Suprapubic skin (tissue), 4 donors: ENCODE measurements around the gene SPINDOC. TPM values are rescaled to one million over a fixed set of nuclear protein-coding genes. Genes with fewer than 3 reads are reported as not detected.

Experiments used
- DNase-seq, 2 donors: peaks; one replicate each; pipeline ENCODE4 v3.0.0-alpha.2; 2019; ENCODE audit warnings: low spot score in 2 of 2
- H3K27ac ChIP-seq: fragments of 200-600 bp; sonication (generic); one replicate; pipeline ENCODE4 v1.5.1; 2019
- H3K27me3 ChIP-seq: fragments of 200-600 bp; sonication (generic); one replicate; pipeline ENCODE4 v1.5.1; 2019
- H3K36me3 ChIP-seq: fragments of 200-600 bp; sonication (generic); one replicate; pipeline ENCODE4 v1.5.1; 2019
- H3K4me1 ChIP-seq: fragments of 200-600 bp; sonication (generic); one replicate; pipeline ENCODE4 v1.5.1; 2019
- H3K4me3 ChIP-seq: fragments of 200-600 bp; sonication (generic); one replicate; pipeline ENCODE4 v1.5.1; 2019; ENCODE audit warnings: mild to moderate bottlenecking
- H3K9me3 ChIP-seq: fragments of 200-600 bp; sonication (generic); one replicate; pipeline ENCODE4 v1.5.1; 2019
- EP300 ChIP-seq: sonication (generic); formaldehyde crosslinking; IDR thresholded peaks from one replicate; pipeline ENCODE4 v1.6.1; 2017; ENCODE audit warnings: antibody characterized with exemption
- POLR2A ChIP-seq, 2 donors: fragments of 450-650 bp; IDR thresholded peaks; one replicate each; pipeline ENCODE4 v1.6.1; 2017; ENCODE audit warnings: antibody characterized with exemption in 2 of 2, mild to moderate bottlenecking in 2 of 2, moderate library complexity in 2 of 2
- POLR2AphosphoS5 ChIP-seq, 3 donors: sonication (generic); formaldehyde crosslinking; IDR thresholded peaks; one replicate each; pipeline ENCODE4 v1.6.1; 2017; ENCODE audit warnings: antibody characterized with exemption in 3 of 3
- WGBS: methylation state at CpG from one replicate; pipeline ENCODE4 v1.1.5; 2018; 5-methylcytosine and 5-hydroxymethylcytosine counted together
- total RNA-seq, 4 donors: library from RNA; depleted of rRNA; stranded (reverse); fragments of >200 nt; gene quantifications; one replicate each; pipeline ENCODE4 v1.1.0, GENCODE V29; 2016
- TF ChIP-seq, protein P1 (sequence below), 2 donors: fragments of 200-600 bp in 1 of 2; fragments of 450-650 bp in 1 of 2; sonication (generic) in 1 of 2; IDR thresholded peaks; one replicate each; pipeline ENCODE4 v1.5.1; 2016 to 2019; ENCODE audit warnings: antibody characterized with exemption in 2 of 2, mild to moderate bottlenecking in 1 of 2, moderate library complexity in 1 of 2

The SPINDOC gene
- total RNA-seq, 4 donors from 2014 or later = 3.9 to 9.4 (median 6.3) TPM

DNA sequence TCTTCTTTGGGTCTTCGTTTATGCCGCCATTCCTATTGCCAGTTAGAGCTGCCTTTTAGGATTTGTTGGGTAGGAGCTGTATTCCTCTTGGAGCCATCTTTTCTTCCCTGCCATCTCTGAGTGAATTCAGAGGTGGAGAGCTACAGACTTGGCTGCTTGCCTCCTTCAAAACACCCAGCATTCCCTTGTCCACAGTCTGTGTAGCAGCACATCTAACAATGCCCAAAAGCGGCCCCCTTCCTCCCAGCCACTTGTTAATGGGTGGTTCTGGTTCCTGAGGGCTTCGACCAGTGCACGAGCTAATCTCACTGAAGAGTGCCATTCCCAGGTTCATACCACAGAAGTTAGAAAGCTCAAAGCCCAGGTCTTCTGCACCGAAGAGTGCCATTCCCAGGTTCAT, 63.4 kb downstream of the SPINDOC start:
- no peak for DNase-seq
- 93% methylated on average over 6 of the region's 6 CpGs for WGBS
- Histone ChIP-seq H3K27ac (no peak overlapping the region), H3K4me3 (no peak overlapping the region), H3K9me3 (no peaks in the 10 kb centered on the region), H3K4me1 (peaks cover 72% of the 10 kb centered on the region), H3K27me3 (no peaks in the 10 kb centered on the region), H3K36me3 (peaks cover 4% of the 10 kb centered on the region)
- no peak for TF ChIP-seq POLR2AphosphoS5 (IDR thresholded peaks at IDR 0.05)
- no peak for TF ChIP-seq EP300
- TF ChIP-seq POLR2A (IDR thresholded peaks at IDR 0.05) = no peak
- TF ChIP-seq, protein P1, sequence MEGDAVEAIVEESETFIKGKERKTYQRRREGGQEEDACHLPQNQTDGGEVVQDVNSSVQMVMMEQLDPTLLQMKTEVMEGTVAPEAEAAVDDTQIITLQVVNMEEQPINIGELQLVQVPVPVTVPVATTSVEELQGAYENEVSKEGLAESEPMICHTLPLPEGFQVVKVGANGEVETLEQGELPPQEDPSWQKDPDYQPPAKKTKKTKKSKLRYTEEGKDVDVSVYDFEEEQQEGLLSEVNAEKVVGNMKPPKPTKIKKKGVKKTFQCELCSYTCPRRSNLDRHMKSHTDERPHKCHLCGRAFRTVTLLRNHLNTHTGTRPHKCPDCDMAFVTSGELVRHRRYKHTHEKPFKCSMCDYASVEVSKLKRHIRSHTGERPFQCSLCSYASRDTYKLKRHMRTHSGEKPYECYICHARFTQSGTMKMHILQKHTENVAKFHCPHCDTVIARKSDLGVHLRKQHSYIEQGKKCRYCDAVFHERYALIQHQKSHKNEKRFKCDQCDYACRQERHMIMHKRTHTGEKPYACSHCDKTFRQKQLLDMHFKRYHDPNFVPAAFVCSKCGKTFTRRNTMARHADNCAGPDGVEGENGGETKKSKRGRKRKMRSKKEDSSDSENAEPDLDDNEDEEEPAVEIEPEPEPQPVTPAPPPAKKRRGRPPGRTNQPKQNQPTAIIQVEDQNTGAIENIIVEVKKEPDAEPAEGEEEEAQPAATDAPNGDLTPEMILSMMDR (IDR thresholded peaks at IDR 0.05) = no peak

Other genes starting within 250 kb of the SPINDOC start
- 10 to 100 TPM in 3 of 4 donors, 1 to 10 TPM in 1; 7.1 to 14.2 (median 10.2) TPM for gene PLAAT3, start 199.0 kb upstream of the SPINDOC start, total RNA-seq
- gene ATL3, start 142.1 kb upstream of the SPINDOC start, total RNA-seq = 10 to 100 TPM; 72.2 to 89.0 (median 80.9) TPM
- 100 to 1,000 TPM; 161 to 221 (median 193) TPM for gene RTN3, start 132.0 kb upstream of the SPINDOC start, total RNA-seq
- 1 to 10 TPM; 3.3 to 5.0 (median 4.8) TPM for gene ZFTA, start 44.7 kb upstream of the SPINDOC start, total RNA-seq
- 10 to 100 TPM; 66.3 to 78.7 (median 71.8) TPM for gene MARK2, start 25.7 kb downstream of the SPINDOC start, total RNA-seq
- under 1 TPM in 2 of 4 donors, not detected in 2; 0.21 to 0.34 TPM for gene RCOR2, start 103.7 kb downstream of the SPINDOC start, total RNA-seq
- 10 to 100 TPM in 1 of 4 donors, 1 to 10 TPM in 3; 5.4 to 19.2 (median 8.2) TPM for gene NAA40, start 125.5 kb downstream of the SPINDOC start, total RNA-seq
- 100 to 1,000 TPM; 352 to 718 (median 708) TPM for gene COX8A, start 161.2 kb downstream of the SPINDOC start, total RNA-seq
- 100 to 1,000 TPM in 1 of 4 donors, 10 to 100 TPM in 3; 78.4 to 117 (median 93.5) TPM for gene OTUB1, start 173.0 kb downstream of the SPINDOC start, total RNA-seq
- not detected for gene FLRT1, start 222.5 kb downstream of the SPINDOC start, total RNA-seq